GM19468 (cell line): Measurements from ENCODE around the gene ELMOD1.
"Not testable (repeated sequence)": the region's sequence is repeated elsewhere in the genome, so short reads cannot be mapped to it uniquely, and the experiment has no call there.

Source experiments
- ATAC-seq: cut with Tn5 transposase; IDR thresholded peaks from one replicate; pipeline ENCODE4 v1.9.1; 2021; ENCODE audit warnings: mild to moderate bottlenecking, moderate library complexity, moderate number of reproducible peaks; ENCODE audit not compliant: unreplicated experiment; ENCODE audit errors: extremely low read depth

Gene ELMOD1

DNA sequence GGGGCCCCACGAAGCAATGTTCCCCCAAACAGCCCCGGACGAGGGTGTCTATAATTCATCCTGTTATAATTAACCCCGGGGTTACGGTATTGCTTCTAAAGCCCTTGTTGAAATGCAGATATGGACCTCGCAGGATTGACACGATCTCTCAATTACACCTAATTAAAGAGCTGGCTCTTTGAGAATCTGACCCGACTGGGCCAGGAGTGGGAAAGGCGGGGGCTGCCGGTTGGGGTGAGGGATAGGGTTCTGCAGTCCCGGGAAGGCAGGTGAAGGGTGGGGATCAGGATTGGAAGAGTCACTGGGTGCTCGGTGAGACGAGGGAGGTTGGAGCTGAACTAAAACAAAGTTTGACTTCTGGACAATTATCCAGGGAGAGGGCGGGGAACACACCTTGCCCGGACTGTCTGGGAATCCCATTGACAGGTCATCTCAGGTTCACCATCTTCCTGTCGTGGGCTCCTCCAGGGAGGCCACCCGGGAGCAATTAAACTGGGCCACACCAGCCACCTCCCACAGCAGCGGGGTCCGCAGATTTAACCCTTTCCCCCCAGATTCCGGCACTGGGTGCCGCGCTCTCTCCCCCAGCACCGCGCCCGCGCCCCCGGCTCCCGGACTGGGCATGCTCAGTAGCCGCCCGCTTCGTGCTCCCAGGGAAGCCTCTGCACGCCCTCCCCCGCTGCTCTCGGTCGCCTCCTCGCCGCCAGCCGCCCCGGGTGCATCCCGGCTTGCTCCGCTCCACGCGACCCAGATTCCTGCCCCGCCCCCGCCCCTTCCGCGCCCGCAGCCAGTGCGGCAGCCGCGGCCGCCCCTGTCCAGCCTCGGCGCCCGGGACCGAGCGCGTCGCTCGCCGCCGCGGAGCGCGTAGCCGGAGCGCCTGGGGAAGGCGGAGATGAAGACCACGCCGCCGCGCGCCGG lies at the start of gene ELMOD1:
Gene ELMOD1 (plus strand): TSS at position 688 of the 918 bp plus-strand sequence. CDS start 27,043 bp downstream, outside the sequence.
- ATAC-seq = no peak

DNA sequence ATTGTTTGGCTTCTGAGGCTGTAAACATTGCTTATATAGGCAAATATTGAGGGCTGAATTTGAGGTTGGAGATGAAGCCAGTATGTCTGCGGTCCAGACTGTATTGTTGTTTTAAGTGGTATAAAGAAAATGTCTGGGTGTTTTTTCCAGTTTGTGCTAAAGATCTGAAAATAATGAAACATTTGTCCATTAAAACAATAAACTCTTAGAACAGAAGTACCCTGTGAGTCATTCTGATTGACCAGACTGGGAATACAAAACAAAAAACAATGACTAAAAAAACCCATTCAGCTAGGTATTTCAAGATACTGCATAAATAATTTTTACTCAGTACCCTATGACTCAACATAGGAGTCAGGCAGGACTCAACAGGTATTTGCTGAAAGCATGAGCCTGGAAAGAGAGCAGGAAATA lies 45.8 kb upstream of the ELMOD1 start:
- no peak for ATAC-seq

DNA sequence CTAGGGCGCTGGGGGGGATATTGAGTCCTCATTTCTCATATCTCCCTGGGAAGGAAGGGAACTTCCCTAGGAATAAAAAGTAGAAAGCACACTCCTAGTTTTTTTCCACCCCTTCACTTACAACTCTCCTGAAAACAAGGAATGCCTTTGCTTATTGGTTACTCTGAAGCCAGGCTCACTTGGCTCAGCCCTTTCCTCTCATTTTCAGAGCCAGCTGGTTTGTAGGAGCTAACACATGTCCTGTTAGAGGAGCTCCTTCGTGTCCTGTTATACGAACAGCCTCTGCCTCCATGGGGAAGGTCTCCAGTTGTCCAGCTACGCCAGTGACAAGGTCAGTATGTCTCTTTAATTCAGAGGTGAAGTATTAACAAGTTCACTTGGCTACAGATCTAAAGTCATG lies 43.0 kb upstream of the ELMOD1 start:
- ATAC-seq = no peak

- no peak for ATAC-seq
Measured at GRCh38 chr11:107549253-107549953, 41.5 kb upstream of the ELMOD1 start.

- ATAC-seq = no peak
Measured at GRCh38 chr11:107549954-107550285, 41.0 kb upstream of the ELMOD1 start.

DNA sequence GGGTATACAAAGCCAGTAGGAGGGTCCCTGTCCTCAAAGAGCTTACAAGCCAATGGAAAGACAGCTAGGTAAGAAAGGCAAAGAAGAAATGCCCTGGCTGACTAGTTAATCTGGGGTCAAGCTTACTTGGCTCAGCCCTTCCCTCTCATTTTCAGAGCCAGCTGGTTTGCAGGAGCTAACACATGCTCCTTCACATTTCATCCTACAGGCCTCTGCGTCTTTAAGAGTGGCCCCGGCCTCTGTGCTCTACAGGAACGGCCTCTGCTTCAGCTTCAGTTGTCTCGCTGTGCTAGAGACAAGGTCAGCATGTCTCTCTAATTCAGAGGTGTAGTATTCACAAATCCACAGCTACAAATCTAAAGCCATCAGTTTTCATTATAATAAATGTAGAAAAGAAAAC lies 40.6 kb upstream of the ELMOD1 start:
- no peak for ATAC-seq

DNA sequence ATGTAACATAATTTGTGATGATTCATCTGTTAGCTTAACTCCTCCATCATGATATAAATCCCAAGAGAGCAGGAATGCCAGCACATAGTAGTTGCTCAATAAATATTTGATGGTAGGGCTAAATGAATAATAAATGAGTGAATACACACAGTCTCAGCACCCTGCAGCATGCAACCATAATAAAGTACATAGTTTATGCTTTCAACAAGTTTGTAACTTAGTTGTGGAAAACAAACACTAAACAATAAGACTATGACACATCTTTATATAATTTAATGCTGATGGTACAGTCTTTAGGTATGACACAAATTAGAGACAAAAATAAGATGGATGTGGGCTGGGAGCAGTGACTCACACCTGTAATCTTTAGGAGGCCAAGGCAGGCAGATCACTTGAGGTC lies 29.3 kb upstream of the ELMOD1 start:
- ATAC-seq = no peak

DNA sequence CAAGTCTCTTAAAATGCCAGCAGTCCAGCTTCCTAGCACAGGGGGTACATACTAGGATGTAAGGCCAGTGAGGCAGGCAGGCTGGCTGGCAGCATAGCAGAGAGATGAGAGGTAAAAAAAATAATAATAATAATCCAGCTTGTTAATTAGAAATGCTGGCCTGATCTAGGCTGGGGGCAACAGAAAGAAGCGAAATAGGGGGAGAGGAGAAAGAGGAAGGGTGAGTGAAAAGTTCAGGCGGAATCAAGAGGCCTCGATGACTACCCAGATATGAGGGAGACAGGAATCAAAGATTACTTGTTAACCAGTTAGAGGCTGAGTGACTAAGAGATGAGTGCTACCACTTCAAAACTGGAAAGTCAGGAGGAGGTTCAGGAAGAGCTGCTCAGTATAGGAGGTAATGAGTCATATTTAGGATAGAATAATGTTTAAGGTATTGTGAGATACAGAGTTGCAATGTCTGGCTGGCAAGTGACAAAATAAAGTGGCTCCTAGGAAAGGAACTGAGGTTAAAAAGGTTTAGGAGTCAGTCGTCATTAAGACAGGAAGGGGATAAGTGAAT lies 28.2 kb upstream of the ELMOD1 start:
- no peak for ATAC-seq

DNA sequence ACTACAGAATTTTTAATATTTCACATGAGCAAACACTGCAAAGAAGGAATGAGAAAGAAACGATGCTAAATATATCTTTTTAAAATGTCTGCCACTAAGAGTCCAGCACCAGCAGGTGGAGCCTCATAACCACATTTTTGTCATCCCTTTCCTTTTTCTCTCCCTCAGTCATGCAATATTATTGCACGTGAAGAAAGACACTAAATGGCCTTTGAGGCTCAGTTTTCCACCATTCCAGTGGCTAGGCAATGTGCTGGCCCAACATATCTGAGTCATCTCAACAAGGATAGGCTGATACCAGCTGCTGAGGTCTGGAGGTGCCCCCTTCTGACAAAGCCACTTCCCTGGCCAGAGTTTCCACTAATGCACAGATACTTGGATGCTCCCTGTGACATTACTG lies 27.2 kb upstream of the ELMOD1 start:
- no peak for ATAC-seq

DNA sequence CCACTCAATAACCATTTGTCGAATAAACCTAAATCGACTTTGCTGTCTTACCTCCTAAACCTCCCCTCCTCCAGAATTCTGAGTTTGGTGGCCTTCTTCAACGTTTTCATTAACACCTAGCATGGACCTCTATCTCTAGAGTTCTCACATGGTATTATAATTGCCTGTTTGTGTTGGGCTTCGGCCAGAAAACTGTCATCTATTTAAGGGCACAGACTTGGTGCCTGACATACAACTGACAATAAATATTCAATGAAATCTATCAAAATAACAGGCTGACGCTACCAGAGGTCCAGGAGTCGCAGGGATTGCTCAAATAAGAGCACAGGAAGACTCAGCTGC lies 26.1 kb upstream of the ELMOD1 start:
- ATAC-seq = peak; percentile 3

DNA sequence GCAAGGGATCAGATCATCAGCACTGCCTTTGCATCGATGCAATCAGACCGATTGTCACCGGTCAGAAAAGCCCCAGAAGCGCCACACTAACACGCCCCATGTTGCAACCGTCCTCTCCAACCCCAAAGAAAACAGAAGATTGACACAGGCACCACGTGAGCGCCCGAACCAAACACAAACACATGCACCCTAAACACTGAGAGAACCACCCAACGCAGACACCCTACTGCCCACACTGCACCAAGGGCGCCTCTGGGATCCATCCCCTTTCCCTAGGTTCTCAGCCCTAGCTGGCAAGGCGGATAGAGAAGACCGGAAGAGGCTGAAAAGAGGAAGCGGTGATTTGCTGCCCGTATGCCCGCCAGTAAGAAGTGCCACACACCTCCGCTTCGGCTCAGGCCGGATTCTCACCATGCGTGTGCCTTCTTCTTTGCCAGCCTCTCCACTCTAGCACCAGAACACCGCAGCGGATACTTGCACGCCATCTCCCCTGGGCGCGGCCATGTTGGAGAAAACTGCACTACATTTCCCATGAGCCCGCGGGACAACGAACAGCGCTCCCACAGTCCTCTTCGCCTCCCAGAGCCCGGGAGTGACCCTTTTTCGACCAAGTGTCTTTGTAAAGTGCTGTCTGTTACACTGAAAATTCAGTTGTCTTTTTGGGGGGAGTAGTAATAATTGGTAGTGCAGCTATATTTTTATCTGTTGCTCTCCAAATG lies 25.6 kb upstream of the ELMOD1 start, which contains the start of gene ALKBH8:
Gene ALKBH8 (minus strand): TSS at position 517 of the 719 bp plus-strand sequence. CDS start 4,842 bp downstream, outside the sequence.
- ATAC-seq = peak; percentile 71

- not testable (repeated sequence) for ATAC-seq
Measured at GRCh38 chr11:107565955-107566501, 24.9 kb upstream of the ELMOD1 start.

- no peak for ATAC-seq
Measured at GRCh38 chr11:107566569-107566968, 24.4 kb upstream of the ELMOD1 start.

DNA sequence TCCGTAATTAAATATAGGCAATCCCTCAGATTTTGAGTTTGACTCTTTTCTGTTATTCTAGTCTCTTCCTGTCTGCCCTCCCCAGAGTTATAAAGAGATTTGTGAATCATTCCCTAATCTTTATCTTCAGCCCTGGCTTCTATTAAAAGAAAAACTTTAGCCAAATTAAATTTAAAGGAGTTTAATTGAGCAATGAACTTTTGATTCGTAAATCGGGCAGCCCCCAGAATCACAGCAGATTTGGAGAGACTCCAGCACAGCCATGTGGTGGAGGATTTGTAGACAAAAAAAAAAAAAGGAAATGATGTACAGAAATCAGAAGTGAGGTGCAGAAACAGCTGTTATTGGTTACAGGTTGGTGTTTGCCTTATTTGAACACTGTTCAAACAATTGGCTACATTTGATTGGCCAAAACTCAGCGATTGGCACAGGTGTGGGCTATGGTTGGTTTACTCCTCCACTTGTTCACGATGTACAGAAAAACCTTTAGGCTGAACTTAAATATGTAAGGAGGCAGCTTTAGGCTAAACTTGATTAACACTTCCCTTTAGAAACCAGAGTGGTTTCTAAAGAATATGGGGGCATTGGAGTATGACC lies 23.1 kb upstream of the ELMOD1 start:
- ATAC-seq = no peak

GRCh38 chr11:107570015-107570414 lies 20.9 kb upstream of the ELMOD1 start:
- no peak for ATAC-seq

GRCh38 chr11:107573438-107573837 lies 17.5 kb upstream of the ELMOD1 start:
- no peak for ATAC-seq

- ATAC-seq = not testable (repeated sequence)
Measured at GRCh38 chr11:107576497-107577345, 14.2 kb upstream of the ELMOD1 start.

GRCh38 chr11:107577346-107577711 lies 13.6 kb upstream of the ELMOD1 start:
- ATAC-seq = no peak

- ATAC-seq = not testable (repeated sequence)
Measured at GRCh38 chr11:107579169-107579568, 11.8 kb upstream of the ELMOD1 start.
